Neural cell (in vitro differentiated cells): ENCODE results near the gene PDE3A. TPM values are rescaled to one million over a fixed set of nuclear protein-coding genes. Genes with fewer than 3 reads are reported as not detected.

Experiments used
- H2AFZ ChIP-seq: fragments of 200-600, 300-800 bp; sonication (generic), shearing (Covaris generic); 2 replicates; pipeline ENCODE4 v1.6.0; 2014; ENCODE audit warnings: low read depth, mild to moderate bottlenecking, antibody characterized with exemption, low read length, moderate library complexity
- H3F3A ChIP-seq: fragments of 200-600 bp; shearing (Covaris generic); 2 replicates; pipeline ENCODE4 v1.6.1; 2016; ENCODE audit warnings: mild to moderate bottlenecking, moderate library complexity, mixed read lengths, antibody characterized with exemption, low read length; ENCODE audit not compliant: insufficient read depth, poor library complexity, severe bottlenecking
- H3K27ac ChIP-seq: fragments of 200-600, 300-800 bp; sonication (generic), shearing (Covaris generic); 2 replicates; pipeline ENCODE4 v1.5.1; 2014; ENCODE audit warnings: mild to moderate bottlenecking, low read length, moderate library complexity
- H3K27me3 ChIP-seq: fragments of 300-800, 200-600 bp; sonication (generic), shearing (Covaris generic); 2 replicates; pipeline ENCODE4 v1.6.0; 2014; ENCODE audit warnings: mild to moderate bottlenecking, low read depth, low read length, moderate library complexity; ENCODE audit not compliant: insufficient read depth
- H3K36me3 ChIP-seq: fragments of 300-800, 200-600 bp; sonication (generic), shearing (Covaris generic); 2 replicates; pipeline ENCODE4 v1.5.1; 2014; ENCODE audit warnings: mild to moderate bottlenecking, antibody characterized with exemption, low read length, moderate library complexity; ENCODE audit not compliant: insufficient read depth
- H3K4me2 ChIP-seq: fragments of 300-800, 200-600 bp; sonication (generic), shearing (Covaris generic); 2 replicates; pipeline ENCODE4 v1.6.0; 2014; ENCODE audit warnings: mild to moderate bottlenecking, low read length
- H3K4me3 ChIP-seq: fragments of 300-800, 200-600 bp; sonication (generic), shearing (Covaris generic); 2 replicates; pipeline ENCODE4 v1.5.1; 2014; ENCODE audit warnings: mild to moderate bottlenecking, low read length, moderate library complexity
- H3K79me2 ChIP-seq: fragments of 200-600 bp; shearing (Covaris generic); replicated peaks from 2 replicates; pipeline ENCODE4 v1.6.0; 2014; ENCODE audit warnings: mild to moderate bottlenecking, low read length, moderate library complexity; ENCODE audit not compliant: insufficient read depth
- H3K9ac ChIP-seq: fragments of 300-800, 200-600 bp; sonication (generic), shearing (Covaris generic); 2 replicates; pipeline ENCODE4 v1.6.1; 2016; ENCODE audit warnings: mild to moderate bottlenecking, low read length, mixed read lengths
- H3K9me2 ChIP-seq: fragments of 200-600 bp; shearing (Covaris generic); 2 replicates; pipeline ENCODE4 v1.6.1; 2016; ENCODE audit warnings: mild to moderate bottlenecking, low read length, mixed read lengths; ENCODE audit not compliant: insufficient read depth
- H3K9me3 ChIP-seq: fragments of 200-600, 300-800 bp; sonication (generic), shearing (Covaris generic); 2 replicates; pipeline ENCODE4 v1.6.1; 2016; ENCODE audit warnings: mild to moderate bottlenecking, mixed run types, low read length, moderate library complexity, mixed read lengths
- H4K20me1 ChIP-seq: fragments of 200-600 bp; shearing (Covaris generic); 2 replicates; pipeline ENCODE4 v1.6.1; 2016; ENCODE audit warnings: mild to moderate bottlenecking, mixed run types; ENCODE audit not compliant: insufficient read depth
- CTCF ChIP-seq: fragments of 450-650 bp; IDR thresholded peaks from 2 replicates; pipeline ENCODE4 v1.5.1; 2014; ENCODE audit warnings: antibody characterized with exemption, mild to moderate bottlenecking, moderate library complexity; ENCODE audit not compliant: poor library complexity, severe bottlenecking
- EP300 ChIP-seq: fragments of 450-650 bp; conservative IDR thresholded peaks from 2 replicates; pipeline ENCODE4 v1.6.1; 2014; ENCODE audit warnings: antibody characterized with exemption, mild to moderate bottlenecking, moderate library complexity; ENCODE audit not compliant: poor library complexity, severe bottlenecking
- EZH2 ChIP-seq: fragments of 200-600, 300-800 bp; shearing (Covaris generic), sonication (generic); IDR thresholded peaks from 2 replicates; pipeline ENCODE4 v1.6.1; 2014; ENCODE audit warnings: antibody characterized with exemption, low read length, borderline replicate concordance, mild to moderate bottlenecking; ENCODE audit not compliant: insufficient read depth, poor library complexity, severe bottlenecking
- MXI1 ChIP-seq: fragments of 450-650 bp; conservative IDR thresholded peaks from 2 replicates; pipeline ENCODE4 v1.6.1; 2014; ENCODE audit warnings: antibody characterized with exemption, mild to moderate bottlenecking; ENCODE audit not compliant: poor library complexity, severe bottlenecking
- POLR2AphosphoS5 ChIP-seq: IDR thresholded peaks from 2 replicates; pipeline ENCODE4 v1.6.1; 2012
- RAD21 ChIP-seq: fragments of 450-650 bp; conservative IDR thresholded peaks from 2 replicates; pipeline ENCODE4 v1.6.1; 2014; ENCODE audit warnings: antibody characterized with exemption, mild to moderate bottlenecking, moderate library complexity
- SMC3 ChIP-seq: fragments of 450-650 bp; conservative IDR thresholded peaks from 2 replicates; pipeline ENCODE4 v1.6.1; 2014; ENCODE audit warnings: antibody characterized with exemption, mild to moderate bottlenecking, moderate library complexity; ENCODE audit not compliant: poor library complexity
- TAF1 ChIP-seq: IDR thresholded peaks from 2 replicates; pipeline ENCODE4 v1.6.1; 2012; ENCODE audit warnings: low read depth
- polyA plus RNA-seq: library from polyadenylated mRNA; depleted of rRNA; stranded (reverse); fragments of >200 nt; gene quantifications from 2 replicates; pipeline ENCODE4 v1.2.3, GENCODE V29; 2014
- TF ChIP-seq, protein P1 (sequence below): IDR thresholded peaks from 2 replicates; pipeline ENCODE4 v1.6.1; 2012; ENCODE audit warnings: borderline replicate concordance

The PDE3A gene
- polyA plus RNA-seq, 1 donor from 2014 or later = 0.94 TPM

DNA sequence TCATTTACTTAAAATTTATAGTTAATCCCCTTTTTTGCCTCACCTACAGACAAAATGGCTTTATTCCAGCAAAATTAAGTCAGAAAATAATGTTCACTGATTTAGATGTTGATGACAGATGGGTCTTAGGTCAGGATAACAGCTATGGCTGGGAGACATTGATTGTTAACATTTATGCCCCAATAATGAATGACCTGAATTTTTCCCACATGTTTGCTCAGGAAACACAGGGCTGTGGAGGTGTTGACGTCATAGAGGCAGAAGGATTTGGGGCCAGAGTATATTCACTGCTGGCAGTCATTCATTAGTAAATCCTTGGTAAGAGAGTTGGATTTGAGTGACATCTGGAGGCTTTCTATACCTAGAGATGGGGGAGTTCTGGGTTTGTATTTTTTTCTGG is 121.3 kb downstream of the PDE3A start:
- Histone ChIP-seq H4K20me1 (no peaks in the 10 kb centered on the region), H3K27ac (no peak overlapping the region), H3K9me3 (no peaks in the 10 kb centered on the region), H2AFZ (no peak overlapping the region), H3K36me3 (no peaks in the 10 kb centered on the region), H3K4me2 (no peak overlapping the region), H3K9me2 (no peaks in the 10 kb centered on the region), H3F3A (no peaks in the 10 kb centered on the region), H3K27me3 (no peaks in the 10 kb centered on the region), H3K9ac (no peak overlapping the region), H3K4me3 (no peak overlapping the region), H3K79me2 (no peaks in the 10 kb centered on the region)
- TF ChIP-seq, protein P1, sequence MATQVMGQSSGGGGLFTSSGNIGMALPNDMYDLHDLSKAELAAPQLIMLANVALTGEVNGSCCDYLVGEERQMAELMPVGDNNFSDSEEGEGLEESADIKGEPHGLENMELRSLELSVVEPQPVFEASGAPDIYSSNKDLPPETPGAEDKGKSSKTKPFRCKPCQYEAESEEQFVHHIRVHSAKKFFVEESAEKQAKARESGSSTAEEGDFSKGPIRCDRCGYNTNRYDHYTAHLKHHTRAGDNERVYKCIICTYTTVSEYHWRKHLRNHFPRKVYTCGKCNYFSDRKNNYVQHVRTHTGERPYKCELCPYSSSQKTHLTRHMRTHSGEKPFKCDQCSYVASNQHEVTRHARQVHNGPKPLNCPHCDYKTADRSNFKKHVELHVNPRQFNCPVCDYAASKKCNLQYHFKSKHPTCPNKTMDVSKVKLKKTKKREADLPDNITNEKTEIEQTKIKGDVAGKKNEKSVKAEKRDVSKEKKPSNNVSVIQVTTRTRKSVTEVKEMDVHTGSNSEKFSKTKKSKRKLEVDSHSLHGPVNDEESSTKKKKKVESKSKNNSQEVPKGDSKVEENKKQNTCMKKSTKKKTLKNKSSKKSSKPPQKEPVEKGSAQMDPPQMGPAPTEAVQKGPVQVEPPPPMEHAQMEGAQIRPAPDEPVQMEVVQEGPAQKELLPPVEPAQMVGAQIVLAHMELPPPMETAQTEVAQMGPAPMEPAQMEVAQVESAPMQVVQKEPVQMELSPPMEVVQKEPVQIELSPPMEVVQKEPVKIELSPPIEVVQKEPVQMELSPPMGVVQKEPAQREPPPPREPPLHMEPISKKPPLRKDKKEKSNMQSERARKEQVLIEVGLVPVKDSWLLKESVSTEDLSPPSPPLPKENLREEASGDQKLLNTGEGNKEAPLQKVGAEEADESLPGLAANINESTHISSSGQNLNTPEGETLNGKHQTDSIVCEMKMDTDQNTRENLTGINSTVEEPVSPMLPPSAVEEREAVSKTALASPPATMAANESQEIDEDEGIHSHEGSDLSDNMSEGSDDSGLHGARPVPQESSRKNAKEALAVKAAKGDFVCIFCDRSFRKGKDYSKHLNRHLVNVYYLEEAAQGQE = no peak
- no peak for TF ChIP-seq MXI1
- no peak for TF ChIP-seq CTCF
- no peak for TF ChIP-seq SMC3
- no peak for TF ChIP-seq RAD21
- no peak for TF ChIP-seq TAF1
- no peak for TF ChIP-seq EP300
- no peak for TF ChIP-seq EZH2
- no peak for TF ChIP-seq POLR2AphosphoS5

DNA sequence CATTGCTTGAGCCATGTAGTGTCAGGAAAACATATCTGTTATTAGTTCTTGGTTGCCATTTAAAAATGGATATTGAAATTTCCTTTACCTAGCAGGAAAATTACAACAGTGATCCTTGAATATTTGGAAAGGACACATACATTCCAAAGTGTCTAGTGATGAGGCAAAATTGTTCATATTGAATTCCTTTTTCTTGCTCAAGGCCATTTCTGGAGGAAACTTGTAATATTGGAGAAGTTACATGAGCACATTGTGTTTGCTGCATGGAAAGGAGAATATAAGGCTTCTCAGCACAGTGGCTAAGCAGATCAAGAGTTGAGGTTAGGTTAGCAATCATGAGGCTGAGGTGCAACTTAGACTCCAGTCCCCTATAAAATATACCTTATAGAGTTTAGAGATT is 121.9 kb downstream of the PDE3A start:
- Histone ChIP-seq H3F3A (no peaks in the 10 kb centered on the region), H4K20me1 (no peaks in the 10 kb centered on the region), H3K27ac (no peak overlapping the region), H2AFZ (no peak overlapping the region), H3K27me3 (no peaks in the 10 kb centered on the region), H3K79me2 (no peaks in the 10 kb centered on the region), H3K9ac (no peak overlapping the region), H3K9me3 (no peaks in the 10 kb centered on the region), H3K4me2 (no peak overlapping the region), H3K36me3 (no peaks in the 10 kb centered on the region), H3K9me2 (no peaks in the 10 kb centered on the region), H3K4me3 (no peak overlapping the region)
- TF ChIP-seq CTCF (no peak), MXI1 (no peak), RAD21 (no peak), TAF1 (no peak), SMC3 (no peak), EP300 (no peak), EZH2 (no peak), POLR2AphosphoS5 (no peak)
- TF ChIP-seq, protein P1 = no peak
